Keratinocyte (primary cell): ENCODE results near the gene C1orf35. TPM values are rescaled to one million over a fixed set of nuclear protein-coding genes. Genes with fewer than 3 reads are reported as not detected.

Experiments
- DNase-seq: peaks from one replicate; pipeline ENCODE4 v3.0.0-alpha.2; 2011; ENCODE audit warnings: low read depth, missing footprints, low spot score
- FAIRE-seq: peaks from 2 replicates; lab custom pipeline; 2011; peaks lifted over from hg19 to GRCh38; lab: Jason Lieb, UNC
- H2AFZ ChIP-seq: 2 replicates; pipeline ENCODE4 v1.6.0; 2012; ENCODE audit warnings: low read length, control low read depth, inconsistent platforms; ENCODE audit not compliant: control insufficient read depth
- H3K27ac ChIP-seq: 2 replicates; pipeline ENCODE4 v1.5.1; 2011; ENCODE audit warnings: low read length; ENCODE audit not compliant: control insufficient read depth, insufficient read depth
- H3K27me3 ChIP-seq: 3 replicates; pipeline ENCODE4 v1.6.0; 2011; ENCODE audit warnings: low read length; ENCODE audit not compliant: control insufficient read depth, insufficient read depth; ENCODE audit errors: extremely low read depth
- H3K36me3 ChIP-seq, 2 experiments: 2 replicates in 1 of 2; 3 replicates in 1 of 2; pipeline ENCODE4 v1.5.1; 2011; ENCODE audit warnings: low read length in 2 of 2, mild to moderate bottlenecking in 1 of 2; ENCODE audit not compliant: control insufficient read depth in 2 of 2, insufficient read depth in 2 of 2; ENCODE audit errors: extremely low read depth in 1 of 2
- H3K4me1 ChIP-seq: 3 replicates; pipeline ENCODE4 v1.5.1; 2011; ENCODE audit warnings: low read length; ENCODE audit not compliant: control insufficient read depth, insufficient read depth; ENCODE audit errors: extremely low read depth
- H3K4me2 ChIP-seq: 3 replicates; pipeline ENCODE4 v1.6.0; 2011; ENCODE audit warnings: low read depth, low read length; ENCODE audit not compliant: control insufficient read depth, insufficient read depth; ENCODE audit errors: extremely low read depth
- H3K4me3 ChIP-seq, 3 experiments: fragments of 200-600 bp in 1 of 3; sonication (generic) in 1 of 3; 2 replicates in 2 of 3; 3 replicates in 1 of 3; pipeline ENCODE4 v1.5.1; 2011 to 2016; ENCODE audit warnings: low read length in 3 of 3, mild to moderate bottlenecking in 3 of 3, control low read depth in 2 of 3, inconsistent platforms in 1 of 3, low read depth in 1 of 3, mixed read lengths in 1 of 3, mixed run types in 1 of 3, moderate library complexity in 1 of 3; ENCODE audit not compliant: control insufficient read depth in 2 of 3, insufficient read depth in 2 of 3; ENCODE audit errors: extremely low read depth in 1 of 3
- H3K79me2 ChIP-seq: 2 replicates; pipeline ENCODE4 v1.6.0; 2012; ENCODE audit warnings: low read length; ENCODE audit not compliant: control insufficient read depth, insufficient read depth
- H3K9ac ChIP-seq: 3 replicates; pipeline ENCODE4 v1.6.0; 2011; ENCODE audit warnings: low read length; ENCODE audit not compliant: control insufficient read depth, insufficient read depth; ENCODE audit errors: extremely low read depth
- H3K9me1 ChIP-seq: 3 replicates; pipeline ENCODE4 v1.6.0; 2011; ENCODE audit warnings: low read length; ENCODE audit not compliant: control insufficient read depth, insufficient read depth; ENCODE audit errors: extremely low read depth
- H3K9me3 ChIP-seq: 2 replicates; pipeline ENCODE4 v1.5.1; 2012; ENCODE audit warnings: low read depth, low read length; ENCODE audit not compliant: control insufficient read depth
- H4K20me1 ChIP-seq: 3 replicates; pipeline ENCODE4 v1.6.0; 2011; ENCODE audit warnings: low read length; ENCODE audit not compliant: control insufficient read depth, insufficient read depth; ENCODE audit errors: extremely low read depth
- CTCF ChIP-seq, 3 experiments: IDR thresholded peaks in 1 of 3; conservative IDR thresholded peaks in 1 of 3; optimal IDR thresholded peaks in 1 of 3; 2 replicates in 2 of 3; 3 replicates in 1 of 3; pipeline versions ENCODE3 to v1.5.1; 2011; ENCODE audit warnings: low read length in 3 of 3, mild to moderate bottlenecking in 3 of 3, moderate library complexity in 2 of 3, control low read depth in 1 of 3, inconsistent platforms in 1 of 3; ENCODE audit not compliant: insufficient read depth in 2 of 3; ENCODE audit errors: extremely low read depth in 1 of 3
- EZH2 ChIP-seq: IDR thresholded peaks from one replicate; pipeline ENCODE4 v1.6.1; 2012; ENCODE audit warnings: inconsistent platforms, mild to moderate bottlenecking, low read length, moderate library complexity
- dilution Hi-C: fragments of 300-500 bp; cut with MboI; formaldehyde crosslinking; loops from one replicate; pipeline ENCODE4 v1.7.0; 2020; ENCODE audit warnings: low sequenced_read_pairs; ENCODE audit not compliant: extremely low pct_ligation_motif_present
- polyA plus RNA-seq, 5 experiments: library from polyadenylated mRNA; depleted of rRNA in 3 of 5; stranded (reverse) in 3 of 5; stranded (forward) in 1 of 5; unstranded in 1 of 5; fragments of >200 nt; gene quantifications; 1 replicate in 1 of 5; 2 replicates in 3 of 5; 3 replicates in 1 of 5; pipeline versions ENCODE4 v1.2.1 to v1.2.3, GENCODE V29; 2011 to 2012; ENCODE audit warnings: missing spikeins in 2 of 5, low read depth in 1 of 5, low replicate concordance in 1 of 5

The C1orf35 gene
- polyA plus RNA-seq, 1 donor (not counting 4 experiments of a cell fraction or from before 2014, with no cell fraction given), result 8.2 TPM

GRCh38 chr1:228073857-228074545 lies 29.1 kb downstream of the C1orf35 start:
- no peaks in the 10 kb centered on the region for H3K79me2 ChIP-seq
- H3K9me1 ChIP-seq, result no peaks in the 10 kb centered on the region
- H3K27me3 ChIP-seq, result no peaks in the 10 kb centered on the region
- no peaks in the 10 kb centered on the region for H4K20me1 ChIP-seq
- no peaks in the 10 kb centered on the region for H3K4me1 ChIP-seq
- H3K4me3 ChIP-seq, result no peak overlapping the region
- no peak for FAIRE-seq
- H3K9ac ChIP-seq, result no peak overlapping the region
- TF ChIP-seq EZH2 (no peak), CTCF (optimal IDR thresholded peaks at IDR 0.05 in 1 of 3, IDR thresholded peaks at IDR 0.05 in 1 of 3, conservative IDR thresholded peaks at IDR 0.05 in 1 of 3; ENCODE audit: extremely low read depth in 1 of 3, insufficient read depth in 2 of 3, low read length in 3 of 3) (peak in 2 of 3 experiments; percentile 41 to 77)
- no peaks in the 10 kb centered on the region for H3K9me3 ChIP-seq
- H3K4me2 ChIP-seq, result no peak overlapping the region
- no peak for DNase-seq
- no peaks in the 10 kb centered on the region for H3K36me3 ChIP-seq
- H3K27ac ChIP-seq, result no peak overlapping the region
- dilution Hi-C loops, result no loop called here
- H2AFZ ChIP-seq, result no peak overlapping the region

- no peaks in the 10 kb centered on the region for H3K36me3 ChIP-seq
- TF ChIP-seq CTCF (optimal IDR thresholded peaks at IDR 0.05 in 1 of 3, IDR thresholded peaks at IDR 0.05 in 1 of 3, conservative IDR thresholded peaks at IDR 0.05 in 1 of 3; ENCODE audit: extremely low read depth in 1 of 3, insufficient read depth in 2 of 3, low read length in 3 of 3) (no peak), EZH2 (no peak)
- FAIRE-seq, result no peak
- H3K4me3 ChIP-seq, result no peak overlapping the region
- no peak overlapping the region for H3K27ac ChIP-seq
- no peaks in the 10 kb centered on the region for H3K9me3 ChIP-seq
- H3K9ac ChIP-seq, result no peak overlapping the region
- no peaks in the 10 kb centered on the region for H3K9me1 ChIP-seq
- H3K4me2 ChIP-seq, result no peak overlapping the region
- no peaks in the 10 kb centered on the region for H4K20me1 ChIP-seq
- H2AFZ ChIP-seq, result no peak overlapping the region
- no peaks in the 10 kb centered on the region for H3K79me2 ChIP-seq
- H3K27me3 ChIP-seq, result no peaks in the 10 kb centered on the region
- no peaks in the 10 kb centered on the region for H3K4me1 ChIP-seq
- DNase-seq, result no peak
- dilution Hi-C loops, result no loop called here
These were observed 29.9 kb downstream of the C1orf35 start for GRCh38 chr1:228073061-228073856.
